SK-N-SH treated with all-trans-retinoic acid at 6 μM for 48 hours (cell line): Measurements from ENCODE around the gene PDILT.

Experiments used
- ARNTL ChIP-seq: fragments of 450-650 bp; formaldehyde crosslinking; IDR thresholded peaks from 2 replicates; pipeline ENCODE4 v1.5.0; 2020; ENCODE audit warnings: low read depth, mild to moderate bottlenecking, moderate library complexity, borderline replicate concordance
- CSDC2 ChIP-seq: fragments of 250-450 bp; sonication (Bioruptor Pico); IDR thresholded peaks from 2 replicates; pipeline ENCODE4 v1.5.0; 2020; ENCODE audit warnings: mild to moderate bottlenecking, moderate library complexity
- ESRRG ChIP-seq: fragments of 250-450 bp; sonication (Bioruptor Pico); IDR thresholded peaks from 2 replicates; pipeline ENCODE4 v1.6.1; 2021; ENCODE audit warnings: mild to moderate bottlenecking
- ISL1 ChIP-seq: fragments of 250-450 bp; sonication (Bioruptor Pico); IDR thresholded peaks from 2 replicates; pipeline ENCODE4 v2.1.2; 2022; ENCODE audit warnings: mild to moderate bottlenecking, moderate library complexity
- ZC3H10 ChIP-seq: fragments of 250-450 bp; sonication (Bioruptor Pico); IDR thresholded peaks from 2 replicates; pipeline ENCODE4 v1.5.1; 2021; ENCODE audit warnings: mild to moderate bottlenecking, moderate library complexity
- ZFP3 ChIP-seq: fragments of 250-450 bp; sonication (Bioruptor Pico); IDR thresholded peaks from 2 replicates; pipeline ENCODE4 v1.5.0; 2020; ENCODE audit warnings: mild to moderate bottlenecking, moderate library complexity
- ZFP30 ChIP-seq: fragments of 450-650 bp; formaldehyde crosslinking; IDR thresholded peaks from 2 replicates; pipeline ENCODE4 v1.5.0; 2022; ENCODE audit warnings: mild to moderate bottlenecking, moderate library complexity
- TF ChIP-seq, protein P1 (sequence below): fragments of 250-450 bp; sonication (Bioruptor Pico); IDR thresholded peaks from 2 replicates; pipeline ENCODE4 v1.5.1; 2020; ENCODE audit warnings: low read depth, mild to moderate bottlenecking, moderate library complexity
- TF ChIP-seq, protein P2 (sequence below): fragments of 250-450 bp; sonication (Bioruptor Pico); IDR thresholded peaks from 2 replicates; pipeline ENCODE4 v1.8.0; 2021; ENCODE audit warnings: low read depth, mild to moderate bottlenecking, moderate library complexity, borderline replicate concordance

DNA sequence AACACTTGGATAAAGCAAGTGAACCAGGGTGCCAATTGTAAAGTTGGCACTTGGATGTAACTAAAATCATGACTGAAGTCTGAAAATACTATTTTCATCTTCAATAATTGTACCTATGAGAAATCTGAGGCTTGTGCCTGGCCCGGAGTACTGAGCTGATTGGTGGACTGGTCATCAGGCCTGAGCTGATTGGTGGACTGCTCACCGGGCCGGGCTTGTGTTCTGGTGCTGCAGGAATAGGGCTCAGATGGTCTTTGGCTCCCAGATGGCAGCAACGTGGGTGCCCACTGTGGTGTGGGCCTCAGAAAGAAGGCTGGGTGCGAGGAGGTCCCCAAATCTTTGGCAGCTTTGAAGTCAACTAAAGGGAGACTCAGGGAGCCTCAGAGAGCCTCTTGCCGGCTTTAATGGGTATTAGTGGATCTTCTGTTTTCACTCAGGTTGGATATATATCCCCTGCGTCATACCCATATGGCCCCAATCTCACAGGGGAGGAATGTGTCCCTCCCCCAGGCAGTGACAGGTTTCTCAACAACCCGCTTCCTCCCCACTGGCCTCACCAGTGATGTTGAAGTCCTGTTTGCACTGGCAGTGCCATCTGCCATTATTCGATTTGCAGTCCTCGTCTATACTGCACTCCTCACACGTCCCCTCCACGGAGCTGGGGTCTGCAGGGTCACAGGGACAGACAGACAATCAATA lies 56.7 kb downstream of the PDILT start:
- TF ChIP-seq ZC3H10 (CRISPR knock-in tag) (no peak), ARNTL (CRISPR knock-in tag) (no peak), ZFP3 (CRISPR knock-in tag) (no peak), CSDC2 (CRISPR knock-in tag) (no peak), ISL1 (CRISPR knock-in tag) (no peak), ESRRG (CRISPR knock-in tag) (no peak), ZFP30 (CRISPR knock-in tag) (no peak)
- TF ChIP-seq, protein P1, sequence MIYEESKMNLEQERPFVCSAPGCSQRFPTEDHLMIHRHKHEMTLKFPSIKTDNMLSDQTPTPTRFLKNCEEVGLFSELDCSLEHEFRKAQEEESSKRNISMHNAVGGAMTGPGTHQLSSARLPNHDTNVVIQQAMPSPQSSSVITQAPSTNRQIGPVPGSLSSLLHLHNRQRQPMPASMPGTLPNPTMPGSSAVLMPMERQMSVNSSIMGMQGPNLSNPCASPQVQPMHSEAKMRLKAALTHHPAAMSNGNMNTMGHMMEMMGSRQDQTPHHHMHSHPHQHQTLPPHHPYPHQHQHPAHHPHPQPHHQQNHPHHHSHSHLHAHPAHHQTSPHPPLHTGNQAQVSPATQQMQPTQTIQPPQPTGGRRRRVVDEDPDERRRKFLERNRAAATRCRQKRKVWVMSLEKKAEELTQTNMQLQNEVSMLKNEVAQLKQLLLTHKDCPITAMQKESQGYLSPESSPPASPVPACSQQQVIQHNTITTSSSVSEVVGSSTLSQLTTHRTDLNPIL (CRISPR knock-in tag), result no peak
- TF ChIP-seq, protein P2, sequence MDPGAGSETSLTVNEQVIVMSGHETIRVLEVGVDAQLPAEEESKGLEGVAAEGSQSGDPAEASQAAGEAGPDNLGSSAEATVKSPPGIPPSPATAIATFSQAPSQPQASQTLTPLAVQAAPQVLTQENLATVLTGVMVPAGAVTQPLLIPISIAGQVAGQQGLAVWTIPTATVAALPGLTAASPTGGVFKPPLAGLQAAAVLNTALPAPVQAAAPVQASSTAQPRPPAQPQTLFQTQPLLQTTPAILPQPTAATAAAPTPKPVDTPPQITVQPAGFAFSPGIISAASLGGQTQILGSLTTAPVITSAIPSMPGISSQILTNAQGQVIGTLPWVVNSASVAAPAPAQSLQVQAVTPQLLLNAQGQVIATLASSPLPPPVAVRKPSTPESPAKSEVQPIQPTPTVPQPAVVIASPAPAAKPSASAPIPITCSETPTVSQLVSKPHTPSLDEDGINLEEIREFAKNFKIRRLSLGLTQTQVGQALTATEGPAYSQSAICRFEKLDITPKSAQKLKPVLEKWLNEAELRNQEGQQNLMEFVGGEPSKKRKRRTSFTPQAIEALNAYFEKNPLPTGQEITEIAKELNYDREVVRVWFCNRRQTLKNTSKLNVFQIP (CRISPR knock-in tag), result no peak
